G401 (cell line): Measurements from ENCODE around the gene ZFYVE28. TPM values are rescaled to one million over a fixed set of nuclear protein-coding genes. Genes with fewer than 3 reads are reported as not detected.

Experiments
- DNase-seq: peaks from one replicate; pipeline ENCODE4 v3.0.0-alpha.2; 2015; ENCODE audit warnings: low spot score
- in situ Hi-C: cut with HindIII; loops from 2 replicates; pipeline ENCODE4 v1.10.0; 2016; ENCODE audit warnings: low sequenced_read_pairs, mixed read lengths
- total RNA-seq: library from RNA; depleted of rRNA; stranded (reverse); fragments of >200 nt; shearing (Covaris generic); gene quantifications from 2 replicates; pipeline ENCODE4 v1.2.3, GENCODE V29; 2014

Gene ZFYVE28
- total RNA-seq, 1 experiment from 2014 or later, result 11.4 TPM

- no peak for DNase-seq
- in situ Hi-C loops, result no loop called here
Measured at GRCh38 chr4:2263926-2264321, 154.5 kb downstream of the ZFYVE28 start.

- in situ Hi-C loops, result no loop called here
- no peak for DNase-seq
Measured at GRCh38 chr4:2262944-2263250, 155.5 kb downstream of the ZFYVE28 start.

- in situ Hi-C loops, result no loop called here
- peak; percentile 100 for DNase-seq
Measured at GRCh38 chr4:2262145-2262943, 156.1 kb downstream of the ZFYVE28 start.

- in situ Hi-C loops, result no loop called here
- DNase-seq, result no peak
Measured at GRCh38 chr4:2261853-2262144, 156.6 kb downstream of the ZFYVE28 start, which contains the start of gene MXD4. TSS of gene MXD4 (minus strand) at chr4:2262109. CDS start at chr4:2261980, 129 bp downstream.

GRCh38 chr4:2261110-2261852 is 157.2 kb downstream of the ZFYVE28 start:
- in situ Hi-C loops, result no loop called here
- DNase-seq, result no peak

- DNase-seq, result no peak
- in situ Hi-C loops, result no loop called here
Measured at GRCh38 chr4:2260344-2261109, 157.9 kb downstream of the ZFYVE28 start.

GRCh38 chr4:2259541-2260343 is 158.7 kb downstream of the ZFYVE28 start:
- DNase-seq, result no peak
- in situ Hi-C loops, result no loop called here

- peak; percentile 68 for DNase-seq
- in situ Hi-C loops, result no loop called here
Measured at GRCh38 chr4:2259036-2259540, 159.4 kb downstream of the ZFYVE28 start.

GRCh38 chr4:2258091-2259035 is 160.1 kb downstream of the ZFYVE28 start:
- no peak for DNase-seq
- in situ Hi-C loops, result no loop called here

- in situ Hi-C loops, result no loop called here
- DNase-seq, result peak; percentile 77
Measured at GRCh38 chr4:2257361-2258081, 160.9 kb downstream of the ZFYVE28 start.

GRCh38 chr4:2256781-2257191 is 161.7 kb downstream of the ZFYVE28 start:
- in situ Hi-C loops, result no loop called here
- no peak for DNase-seq

GRCh38 chr4:2256156-2256731 is 162.2 kb downstream of the ZFYVE28 start:
- no peak for DNase-seq
- in situ Hi-C loops, result no loop called here

GRCh38 chr4:2255501-2256155 is 162.8 kb downstream of the ZFYVE28 start:
- in situ Hi-C loops, result no loop called here
- DNase-seq, result peak; percentile 88

GRCh38 chr4:2254665-2255500 is 163.6 kb downstream of the ZFYVE28 start:
- DNase-seq, result peak; percentile 88
- in situ Hi-C loops, result no loop called here

GRCh38 chr4:2253160-2254084 is 165.0 kb downstream of the ZFYVE28 start:
- in situ Hi-C loops, result no loop called here
- DNase-seq, result no peak
